ENCODE measurements around the gene SETD5. TPM values are rescaled to one million over a fixed set of nuclear protein-coding genes. Genes with fewer than 3 reads are reported as not detected.

Gene SETD5
- total and polyA plus RNA-seq, 2 experiments from 2014 or later, result 143 to 172 TPM

DNA sequence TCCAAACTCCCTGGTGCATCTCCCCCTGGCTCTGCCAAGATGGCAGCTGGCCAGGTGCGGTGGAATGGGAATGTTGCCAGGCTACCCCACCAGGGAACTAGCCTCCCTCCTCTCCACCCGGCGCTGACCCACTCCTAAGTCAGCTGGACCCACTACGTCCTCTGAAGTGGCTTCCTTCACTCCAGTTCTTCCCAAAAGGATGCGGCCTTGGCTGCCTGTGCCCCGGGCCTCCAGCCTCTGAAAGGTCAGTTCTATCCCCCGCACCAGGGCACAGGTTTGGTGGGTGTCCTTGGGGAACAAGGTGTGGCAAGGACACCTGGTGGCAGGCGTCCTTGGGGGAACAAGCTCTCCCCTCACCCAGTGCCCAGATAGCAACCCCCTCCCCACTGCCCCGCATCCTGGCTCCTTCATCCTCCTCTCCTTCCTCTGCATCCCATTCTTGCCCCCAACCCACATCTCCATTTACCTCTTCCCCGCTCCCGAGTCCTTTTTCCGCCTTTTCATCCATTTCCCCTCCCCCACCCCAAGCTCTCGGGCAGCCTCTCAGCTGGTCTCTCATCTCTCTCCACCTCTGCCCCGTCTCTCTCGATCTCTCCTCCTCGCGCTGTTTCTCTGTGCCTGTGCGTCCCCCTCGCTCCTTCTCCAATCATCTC lies 102.2 kb downstream of the SETD5 start (continued):
- no peak for TF ChIP-seq JUNB (IDR thresholded peaks at IDR 0.05; ENCODE audit: unreplicated experiment)

DNA sequence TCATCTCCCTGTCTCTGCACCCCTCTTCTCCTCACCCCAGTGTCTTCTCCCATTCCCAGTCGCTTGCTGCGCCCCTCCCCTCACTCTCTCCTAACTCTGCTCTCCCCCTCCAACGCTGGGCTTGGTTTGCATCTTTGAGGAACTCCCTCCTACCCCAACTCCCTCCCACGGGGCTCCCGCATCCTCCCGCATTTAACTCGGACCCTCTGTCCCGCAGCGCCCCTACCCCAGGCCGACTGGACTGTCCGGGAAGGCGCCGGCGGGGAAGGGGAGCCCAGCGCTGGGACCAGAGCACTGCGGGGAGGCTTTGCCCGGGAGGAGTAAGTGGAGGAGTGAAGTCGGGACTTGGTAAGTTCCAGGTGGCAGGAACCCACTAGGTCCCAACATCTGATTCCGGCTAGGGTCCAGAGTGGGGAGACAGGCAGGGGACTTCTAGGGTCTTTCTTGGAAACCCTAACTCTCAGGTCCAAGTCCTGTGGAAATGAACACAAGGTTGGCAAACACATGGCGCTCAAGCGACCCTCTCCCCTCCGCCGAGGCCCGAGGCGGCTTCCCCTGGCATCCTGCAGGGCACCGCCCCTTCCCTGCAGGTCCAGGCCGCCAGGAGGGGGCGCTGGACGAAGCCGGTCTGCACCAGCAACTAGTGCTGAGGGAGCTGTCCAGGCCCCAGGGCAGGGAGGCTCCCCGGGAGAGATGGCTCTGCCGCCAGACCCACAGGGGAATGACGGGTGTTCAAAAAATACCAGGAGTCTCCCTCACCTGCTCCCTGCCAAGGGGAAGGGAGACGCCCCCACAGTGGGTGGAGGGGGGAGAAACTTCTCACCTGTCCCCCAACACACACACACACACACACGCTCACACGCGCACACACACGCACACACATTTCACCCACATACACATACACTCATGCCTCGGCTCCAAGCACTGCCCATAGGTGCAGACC lies 103.0 kb downstream of the SETD5 start:
- ATAC-seq (peak; percentile 91), DNase-seq (ENCODE audit: low spot score) (peak; percentile 94)
- Histone ChIP-seq H4K20me1 (replicated peaks; ENCODE audit: insufficient read depth) (no peaks in the 10 kb centered on the region), H3K9me2 (ENCODE audit: insufficient read depth) (no peaks in the 10 kb centered on the region), H3K79me2 (replicated peaks; ENCODE audit: insufficient read depth) (no peaks in the 10 kb centered on the region), H3F3A (replicated peaks; ENCODE audit: low read depth) (no peaks in the 10 kb centered on the region), H3K27ac (ENCODE audit: low read depth) (no peak overlapping the region), H3K4me3 (peak overlapping the region; percentile 98), H3K4me2 (peak overlapping the region; percentile 98), H3K4me1 (ENCODE audit: insufficient read depth) (no peaks in the 10 kb centered on the region), H3K27me3 (ENCODE audit: insufficient read depth) (peaks cover 28% of the 10 kb centered on the region), H2AFZ (peak overlapping the region; percentile 99), H3K36me3 (ENCODE audit: insufficient read depth) (no peaks in the 10 kb centered on the region)
- H3K4me3 Mint-ChIP-seq, result peak overlapping the region; percentile 85
- TF ChIP-seq EZH2phosphoT487 (IDR thresholded peaks at IDR 0.05; ENCODE audit: unreplicated experiment) (no peak), JUNB (IDR thresholded peaks at IDR 0.05; ENCODE audit: unreplicated experiment) (no peak), ZNF114 (CRISPR knock-in tag; IDR thresholded peaks at IDR 0.05) (no peak), POLR2AphosphoS5 (IDR thresholded peaks at IDR 0.05; ENCODE audit: low read depth) (no peak; the same call in 1 of the 2 replicates), NANOG (IDR thresholded peaks at IDR 0.05; ENCODE audit: borderline replicate concordance) (no peak)
- TF ChIP-seq, protein P1, sequence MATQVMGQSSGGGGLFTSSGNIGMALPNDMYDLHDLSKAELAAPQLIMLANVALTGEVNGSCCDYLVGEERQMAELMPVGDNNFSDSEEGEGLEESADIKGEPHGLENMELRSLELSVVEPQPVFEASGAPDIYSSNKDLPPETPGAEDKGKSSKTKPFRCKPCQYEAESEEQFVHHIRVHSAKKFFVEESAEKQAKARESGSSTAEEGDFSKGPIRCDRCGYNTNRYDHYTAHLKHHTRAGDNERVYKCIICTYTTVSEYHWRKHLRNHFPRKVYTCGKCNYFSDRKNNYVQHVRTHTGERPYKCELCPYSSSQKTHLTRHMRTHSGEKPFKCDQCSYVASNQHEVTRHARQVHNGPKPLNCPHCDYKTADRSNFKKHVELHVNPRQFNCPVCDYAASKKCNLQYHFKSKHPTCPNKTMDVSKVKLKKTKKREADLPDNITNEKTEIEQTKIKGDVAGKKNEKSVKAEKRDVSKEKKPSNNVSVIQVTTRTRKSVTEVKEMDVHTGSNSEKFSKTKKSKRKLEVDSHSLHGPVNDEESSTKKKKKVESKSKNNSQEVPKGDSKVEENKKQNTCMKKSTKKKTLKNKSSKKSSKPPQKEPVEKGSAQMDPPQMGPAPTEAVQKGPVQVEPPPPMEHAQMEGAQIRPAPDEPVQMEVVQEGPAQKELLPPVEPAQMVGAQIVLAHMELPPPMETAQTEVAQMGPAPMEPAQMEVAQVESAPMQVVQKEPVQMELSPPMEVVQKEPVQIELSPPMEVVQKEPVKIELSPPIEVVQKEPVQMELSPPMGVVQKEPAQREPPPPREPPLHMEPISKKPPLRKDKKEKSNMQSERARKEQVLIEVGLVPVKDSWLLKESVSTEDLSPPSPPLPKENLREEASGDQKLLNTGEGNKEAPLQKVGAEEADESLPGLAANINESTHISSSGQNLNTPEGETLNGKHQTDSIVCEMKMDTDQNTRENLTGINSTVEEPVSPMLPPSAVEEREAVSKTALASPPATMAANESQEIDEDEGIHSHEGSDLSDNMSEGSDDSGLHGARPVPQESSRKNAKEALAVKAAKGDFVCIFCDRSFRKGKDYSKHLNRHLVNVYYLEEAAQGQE (IDR thresholded peaks at IDR 0.05; ENCODE audit: unreplicated experiment), result peak; percentile 74
- TF ChIP-seq, protein P2, sequence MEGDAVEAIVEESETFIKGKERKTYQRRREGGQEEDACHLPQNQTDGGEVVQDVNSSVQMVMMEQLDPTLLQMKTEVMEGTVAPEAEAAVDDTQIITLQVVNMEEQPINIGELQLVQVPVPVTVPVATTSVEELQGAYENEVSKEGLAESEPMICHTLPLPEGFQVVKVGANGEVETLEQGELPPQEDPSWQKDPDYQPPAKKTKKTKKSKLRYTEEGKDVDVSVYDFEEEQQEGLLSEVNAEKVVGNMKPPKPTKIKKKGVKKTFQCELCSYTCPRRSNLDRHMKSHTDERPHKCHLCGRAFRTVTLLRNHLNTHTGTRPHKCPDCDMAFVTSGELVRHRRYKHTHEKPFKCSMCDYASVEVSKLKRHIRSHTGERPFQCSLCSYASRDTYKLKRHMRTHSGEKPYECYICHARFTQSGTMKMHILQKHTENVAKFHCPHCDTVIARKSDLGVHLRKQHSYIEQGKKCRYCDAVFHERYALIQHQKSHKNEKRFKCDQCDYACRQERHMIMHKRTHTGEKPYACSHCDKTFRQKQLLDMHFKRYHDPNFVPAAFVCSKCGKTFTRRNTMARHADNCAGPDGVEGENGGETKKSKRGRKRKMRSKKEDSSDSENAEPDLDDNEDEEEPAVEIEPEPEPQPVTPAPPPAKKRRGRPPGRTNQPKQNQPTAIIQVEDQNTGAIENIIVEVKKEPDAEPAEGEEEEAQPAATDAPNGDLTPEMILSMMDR (conservative IDR thresholded peaks at IDR 0.05; ENCODE audit: low read depth in 2 of 2), result peak; percentile 80 to 99
- TF ChIP-seq, protein P3, sequence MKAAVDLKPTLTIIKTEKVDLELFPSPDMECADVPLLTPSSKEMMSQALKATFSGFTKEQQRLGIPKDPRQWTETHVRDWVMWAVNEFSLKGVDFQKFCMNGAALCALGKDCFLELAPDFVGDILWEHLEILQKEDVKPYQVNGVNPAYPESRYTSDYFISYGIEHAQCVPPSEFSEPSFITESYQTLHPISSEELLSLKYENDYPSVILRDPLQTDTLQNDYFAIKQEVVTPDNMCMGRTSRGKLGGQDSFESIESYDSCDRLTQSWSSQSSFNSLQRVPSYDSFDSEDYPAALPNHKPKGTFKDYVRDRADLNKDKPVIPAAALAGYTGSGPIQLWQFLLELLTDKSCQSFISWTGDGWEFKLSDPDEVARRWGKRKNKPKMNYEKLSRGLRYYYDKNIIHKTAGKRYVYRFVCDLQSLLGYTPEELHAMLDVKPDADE (IDR thresholded peaks at IDR 0.05), result no peak
- H3K27ac Mint-ChIP-seq, result no peak overlapping the region
- no peaks in the 10 kb centered on the region for H3K9me3 Mint-ChIP-seq
- H3K27me3 Mint-ChIP-seq (ENCODE audit: insufficient read depth, low read depth, poor library complexity), result peaks cover 26% of the 10 kb centered on the region
- H3K36me3 Mint-ChIP-seq (ENCODE audit: low read depth), result no peaks in the 10 kb centered on the region; the same call in 2 of the 3 replicates
- peaks cover 11% of the 10 kb centered on the region for H3K4me1 Mint-ChIP-seq

Measured in GM23338 (cell line).